GM23338 (cell line): Measurements from ENCODE around the gene DDX41. TPM values are rescaled to one million over a fixed set of nuclear protein-coding genes. Genes with fewer than 3 reads are reported as not detected.

Experiments used
- ATAC-seq: fragments of 200-7000 bp; cut with Tn5 transposase; 3 replicates; pipeline ENCODE4 v1.9.1; 2020
- DNase-seq: peaks from one replicate; pipeline ENCODE4 v3.0.0-alpha.2; 2015; ENCODE audit warnings: low spot score
- H2AFZ ChIP-seq: fragments of 200-600 bp; sonication (generic); 2 replicates; pipeline ENCODE4 v1.8.0; 2016; ENCODE audit warnings: antibody characterized with exemption, mild to moderate bottlenecking, moderate library complexity
- H3F3A ChIP-seq: fragments of 200-600 bp; sonication (generic); replicated peaks from 2 replicates; pipeline ENCODE4 v1.8.0; 2017; ENCODE audit warnings: antibody characterized with exemption, mixed run types, low read depth
- H3K27ac ChIP-seq: fragments of 200-600 bp; sonication (generic); 2 replicates; pipeline ENCODE4 v1.6.1; 2016; ENCODE audit warnings: low read depth
- H3K27me3 ChIP-seq: fragments of 200-600 bp; sonication (generic); 2 replicates; pipeline ENCODE4 v1.8.0; 2016; ENCODE audit warnings: mild to moderate bottlenecking, mixed run types, moderate library complexity; ENCODE audit not compliant: insufficient read depth
- H3K36me3 ChIP-seq: fragments of 200-600 bp; sonication (generic); 2 replicates; pipeline ENCODE4 v1.8.0; 2016; ENCODE audit warnings: mild to moderate bottlenecking; ENCODE audit not compliant: insufficient read depth
- H3K4me1 ChIP-seq: fragments of 200-600 bp; sonication (generic); 2 replicates; pipeline ENCODE4 v1.8.0; 2016; ENCODE audit warnings: mild to moderate bottlenecking, moderate library complexity; ENCODE audit not compliant: insufficient read depth
- H3K4me2 ChIP-seq: fragments of 200-600 bp; sonication (generic); 2 replicates; pipeline ENCODE4 v1.7.1; 2017; ENCODE audit warnings: mixed run types
- H3K4me3 ChIP-seq: fragments of 200-600 bp; sonication (generic); 2 replicates; pipeline ENCODE4 v1.6.1; 2016; ENCODE audit warnings: mixed run types
- H3K79me2 ChIP-seq: fragments of 200-600 bp; sonication (generic); replicated peaks from 2 replicates; pipeline ENCODE4 v1.8.0; 2017; ENCODE audit warnings: mild to moderate bottlenecking; ENCODE audit not compliant: insufficient read depth
- H3K9me2 ChIP-seq: fragments of 200-600 bp; sonication (generic); 2 replicates; pipeline ENCODE4 v1.8.0; 2017; ENCODE audit not compliant: insufficient read depth
- H4K20me1 ChIP-seq: fragments of 200-600 bp; sonication (generic); replicated peaks from 2 replicates; pipeline ENCODE4 v1.8.0; 2017; ENCODE audit warnings: mild to moderate bottlenecking; ENCODE audit not compliant: insufficient read depth
- H3K27ac Mint-ChIP-seq: 2 replicates; pipeline ENCODE4 v1.8.0; 2020; ENCODE audit warnings: inconsistent platforms, mild to moderate bottlenecking, moderate library complexity, mixed read lengths
- H3K27me3 Mint-ChIP-seq: 3 replicates; pipeline ENCODE4 v1.8.0; 2022; ENCODE audit warnings: low read depth, mild to moderate bottlenecking, moderate library complexity, mixed read lengths, inconsistent platforms; ENCODE audit not compliant: insufficient read depth, poor library complexity
- H3K36me3 Mint-ChIP-seq: 3 replicates; pipeline ENCODE4 v1.8.0; 2021; ENCODE audit warnings: low read depth, mild to moderate bottlenecking, inconsistent platforms, moderate library complexity, mixed read lengths
- H3K4me1 Mint-ChIP-seq: 3 replicates; pipeline ENCODE4 v1.8.0; 2020; ENCODE audit warnings: mild to moderate bottlenecking, inconsistent platforms, mixed read lengths
- H3K4me3 Mint-ChIP-seq: 3 replicates; pipeline ENCODE4 v1.8.0; 2021; ENCODE audit warnings: moderate library complexity, mild to moderate bottlenecking, inconsistent platforms, mixed read lengths
- H3K9me3 Mint-ChIP-seq: 3 replicates; pipeline ENCODE4 v1.8.0; 2020; ENCODE audit warnings: moderate library complexity, mild to moderate bottlenecking, inconsistent platforms, mixed read lengths
- CREB1 ChIP-seq: fragments of 250-450 bp; sonication (Bioruptor Pico); IDR thresholded peaks from 2 replicates; pipeline ENCODE4 v1.5.0; 2020; ENCODE audit warnings: low read depth, mild to moderate bottlenecking, moderate library complexity
- CTCF ChIP-seq, 2 experiments: fragments of 200-600 bp in 1 of 2; sonication (generic) in 1 of 2; conservative IDR thresholded peaks; 2 replicates each; pipeline versions ENCODE4 v1.5.1 to v1.6.1; 2016 to 2017; ENCODE audit warnings: antibody characterized with exemption in 2 of 2, low read depth in 2 of 2, mild to moderate bottlenecking in 2 of 2, moderate library complexity in 1 of 2
- ETS1 ChIP-seq: IDR thresholded peaks from 2 replicates; pipeline ENCODE4 v1.6.1; 2016; ENCODE audit warnings: antibody characterized with exemption
- JUNB ChIP-seq: IDR thresholded peaks from one replicate; pipeline ENCODE4 v1.6.1; 2016; ENCODE audit warnings: antibody characterized with exemption; ENCODE audit not compliant: unreplicated experiment
- NANOG ChIP-seq: IDR thresholded peaks from 2 replicates; pipeline ENCODE4 v1.6.1; 2016; ENCODE audit warnings: antibody characterized with exemption, borderline replicate concordance
- POLR2AphosphoS5 ChIP-seq: IDR thresholded peaks from 2 replicates; pipeline ENCODE4 v1.6.1; 2016; ENCODE audit warnings: antibody characterized with exemption, low read depth
- REST ChIP-seq: IDR thresholded peaks from one replicate; pipeline ENCODE4 v1.6.1; 2018; ENCODE audit warnings: antibody characterized with exemption; ENCODE audit not compliant: unreplicated experiment
- ZNF114 ChIP-seq: fragments of 250-450 bp; sonication (Bioruptor Pico); IDR thresholded peaks from 2 replicates; pipeline ENCODE4 v1.5.0; 2020; ENCODE audit warnings: mild to moderate bottlenecking, moderate library complexity
- ZNF462 ChIP-seq: fragments of 250-450 bp; sonication (Bioruptor Pico); IDR thresholded peaks from 2 replicates; pipeline ENCODE4 v1.5.0; 2020; ENCODE audit warnings: mild to moderate bottlenecking, moderate library complexity
- polyA plus RNA-seq: library from polyadenylated mRNA; unstranded; fragments of >200 nt; fragmentation: Nextera tagmentation; extraction: Ambion mirVana; gene quantifications from 2 replicates; pipeline ENCODE4 v1.2.1, GENCODE V29; 2016
- total RNA-seq: library from RNA; depleted of rRNA; stranded (reverse); fragments of >200 nt; shearing (Covaris generic); gene quantifications from 2 replicates; pipeline ENCODE4 v1.2.3, GENCODE V29; 2014

DDX41 gene
- total and polyA plus RNA-seq, 2 experiments from 2014 or later = 67.1 to 139 TPM

GRCh38 chr5:177536386-177536785 lies 19.6 kb upstream of the DDX41 start:
- Histone ChIP-seq H3K79me2 (peaks cover 15% of the 10 kb centered on the region), H3K9me2 (no peaks in the 10 kb centered on the region), H3K4me2 (no peak overlapping the region), H2AFZ (no peak overlapping the region), H3K36me3 (peaks cover 14% of the 10 kb centered on the region), H3K4me1 (no peaks in the 10 kb centered on the region), H3K27me3 (no peaks in the 10 kb centered on the region), H4K20me1 (peaks cover 35% of the 10 kb centered on the region), H3K27ac (no peak overlapping the region), H3F3A (0 out of 2 replicates have a peak, but pooled peaks cover 7% of the 10 kb centered on the region), H3K4me3 (no peak overlapping the region)
- ATAC-seq (no peak), DNase-seq (no peak)
- H3K36me3 Mint-ChIP-seq = peaks cover 39% of the 10 kb centered on the region
- H3K27ac Mint-ChIP-seq = no peak overlapping the region
- TF ChIP-seq CTCF (conservative IDR thresholded peaks at IDR 0.05; ENCODE audit: low read depth in 2 of 2) (no peak), JUNB (no peak)
- H3K4me3 Mint-ChIP-seq = no peak overlapping the region
- no peaks in the 10 kb centered on the region for H3K9me3 Mint-ChIP-seq
- H3K27me3 Mint-ChIP-seq = peaks cover 3% of the 10 kb centered on the region
- H3K4me1 Mint-ChIP-seq = peaks cover 3% of the 10 kb centered on the region; the same call in 2 of the 3 replicates

GRCh38 chr5:177535125-177535524 lies 18.4 kb upstream of the DDX41 start:
- H3K27me3 ChIP-seq = no peaks in the 10 kb centered on the region
- peaks cover 14% of the 10 kb centered on the region for H3K36me3 ChIP-seq
- peaks cover 49% of the 10 kb centered on the region for H3K36me3 Mint-ChIP-seq
- H3K4me1 ChIP-seq = no peaks in the 10 kb centered on the region
- DNase-seq = no peak
- no peak overlapping the region for H3K4me2 ChIP-seq
- H2AFZ ChIP-seq = no peak overlapping the region
- no peak for ATAC-seq
- H3K27ac ChIP-seq = no peak overlapping the region
- H3K4me1 Mint-ChIP-seq = peaks cover 3% of the 10 kb centered on the region; the same call in 2 of the 3 replicates
- no peak overlapping the region for H3K4me3 ChIP-seq
- H3K79me2 ChIP-seq = peaks cover 3% of the 10 kb centered on the region
- peaks cover 3% of the 10 kb centered on the region for H3K27me3 Mint-ChIP-seq
- H3F3A ChIP-seq = 0 out of 2 replicates have a peak, but pooled peaks cover 2% of the 10 kb centered on the region
- no peak overlapping the region for H3K4me3 Mint-ChIP-seq
- H3K27ac Mint-ChIP-seq = no peak overlapping the region
- H3K9me3 Mint-ChIP-seq = no peaks in the 10 kb centered on the region
- H3K9me2 ChIP-seq = no peaks in the 10 kb centered on the region
- H4K20me1 ChIP-seq = peaks cover 29% of the 10 kb centered on the region
- TF ChIP-seq NANOG (no peak), ZNF114 (CRISPR knock-in tag) (no peak), JUNB (no peak), POLR2AphosphoS5 (no peak), CREB1 (no peak), REST (no peak), ETS1 (no peak), ZNF462 (CRISPR knock-in tag) (no peak)
